GM12864 (cell line): ENCODE measurements around the gene LIMS1.
"Not testable (repeated sequence)": the region's sequence is repeated elsewhere in the genome, so short reads cannot be mapped to it uniquely, and the experiment has no call there.

Experiments
- DNase-seq: peaks from one replicate; pipeline ENCODE4 v3.0.0-alpha.2; 2011; ENCODE audit warnings: low read depth
- H3K4me3 ChIP-seq: 2 replicates; pipeline ENCODE4 v1.5.1; 2011; ENCODE audit warnings: mild to moderate bottlenecking, low read depth, low read length, control low read depth
- TF ChIP-seq, protein P1 (sequence below): IDR thresholded peaks from 2 replicates; pipeline ENCODE4 v1.5.1; 2011; ENCODE audit warnings: low read depth, mild to moderate bottlenecking, moderate library complexity, low read length, control low read depth, inconsistent platforms; ENCODE audit errors: missing control alignments

The LIMS1 gene

DNA sequence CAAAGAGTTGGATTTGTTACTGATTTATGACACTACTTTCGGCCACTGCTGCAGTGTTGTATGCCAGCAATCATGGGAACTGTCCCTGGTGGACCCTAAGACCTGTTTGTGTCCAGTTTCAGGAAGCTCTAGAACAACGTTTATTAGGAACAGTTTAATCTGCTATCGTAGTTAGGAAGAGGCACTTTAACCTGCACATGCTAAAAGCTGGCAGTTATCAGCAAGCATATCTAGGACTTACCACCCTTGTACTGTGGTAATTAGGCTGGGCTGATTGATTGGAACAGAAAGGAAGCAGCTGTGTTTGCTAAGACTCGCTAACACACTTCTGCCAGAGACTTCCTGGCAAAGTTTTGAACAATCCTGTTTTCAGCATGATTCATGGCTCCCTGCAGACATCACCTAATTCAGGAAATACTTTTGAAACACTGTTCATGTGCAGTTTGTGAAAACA is 144.0 kb downstream of the LIMS1 start:
- H3K4me3 ChIP-seq, DNase-seq: not testable (repeated sequence)

DNA sequence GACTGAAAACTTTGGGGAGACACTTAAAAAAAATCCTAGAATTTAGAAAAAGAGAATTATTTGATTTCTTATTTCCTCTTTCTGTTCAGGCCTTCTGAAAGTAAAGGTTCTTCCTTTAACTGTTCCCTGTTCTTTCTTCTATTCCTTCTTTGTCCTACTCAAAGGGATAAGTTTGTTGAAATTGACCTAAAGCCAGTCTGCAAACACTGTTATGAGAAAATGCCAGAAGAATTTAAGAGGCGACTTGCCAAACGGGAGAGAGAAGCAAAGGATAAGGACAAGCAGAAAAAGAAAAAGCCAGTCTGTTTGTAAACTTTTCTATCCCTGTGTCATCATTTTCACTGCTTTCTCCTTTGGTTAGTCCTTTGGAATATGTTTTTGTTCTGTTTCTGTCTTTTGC is 146.5 kb downstream of the LIMS1 start:
- not testable (repeated sequence) for H3K4me3 ChIP-seq, DNase-seq

DNA sequence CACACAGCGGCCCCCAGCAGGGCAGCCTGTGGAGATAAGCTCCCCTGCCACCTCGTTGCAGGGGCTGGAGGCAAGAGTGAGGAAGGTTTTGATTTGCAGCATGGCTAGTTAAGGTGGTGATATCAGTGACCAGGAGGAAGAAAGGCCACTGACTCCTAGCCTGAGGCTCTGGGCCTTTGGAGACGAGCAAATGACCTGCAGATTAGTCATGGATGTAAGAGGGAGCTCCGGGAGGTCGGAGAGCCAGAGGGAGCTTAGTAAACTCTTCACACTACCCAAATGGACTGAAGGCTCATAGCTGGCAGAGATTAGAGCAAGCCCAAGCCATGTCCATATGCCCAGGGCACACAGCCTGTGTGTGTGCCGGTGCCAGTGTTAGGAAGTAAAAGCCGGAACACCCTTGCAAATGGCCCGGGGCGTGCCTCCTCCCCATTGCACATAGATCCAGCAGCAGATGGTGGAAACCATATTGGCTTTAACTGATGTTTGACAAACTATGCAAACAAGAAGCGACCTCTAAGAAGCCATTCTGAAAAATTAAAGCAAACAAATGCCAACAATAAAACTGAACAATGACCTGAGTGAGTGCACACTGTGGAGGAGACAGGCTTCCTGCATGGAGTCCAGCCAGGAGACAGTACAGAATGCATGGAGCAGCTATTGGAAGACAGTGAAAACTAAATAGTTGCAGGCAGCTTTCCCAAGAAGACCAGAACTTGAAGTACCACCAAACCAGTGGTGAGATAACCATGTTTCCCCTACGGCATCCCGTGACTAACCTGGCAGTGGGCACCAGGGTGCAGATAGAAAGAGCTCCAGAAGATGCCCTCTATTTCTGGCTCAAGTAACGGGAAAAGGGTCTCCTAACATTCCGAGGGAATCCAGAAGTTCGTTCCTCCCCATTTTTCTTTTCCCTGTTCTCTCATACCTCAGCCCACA is 154.8 kb downstream of the LIMS1 start:
- DNase-seq, H3K4me3 ChIP-seq: not testable (repeated sequence)

DNA sequence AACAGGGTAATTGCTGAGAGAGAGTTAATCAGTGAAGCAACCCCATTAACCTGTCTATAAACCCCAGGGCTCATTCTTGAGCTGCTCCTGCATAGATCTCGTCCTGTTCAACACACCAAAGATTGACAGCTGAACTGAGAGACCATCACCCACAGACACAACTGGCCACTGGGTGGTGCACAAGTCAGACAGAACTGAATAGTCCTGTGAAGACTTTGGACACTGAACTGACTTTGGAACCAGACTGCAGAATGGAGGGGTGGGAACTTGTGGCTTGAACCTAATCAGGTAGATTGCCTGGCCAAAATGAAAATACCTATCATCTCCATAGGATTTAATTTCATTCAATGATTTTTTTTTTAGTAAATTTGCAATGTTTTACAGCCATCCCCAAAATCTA is 155.7 kb downstream of the LIMS1 start:
- not testable (repeated sequence) for DNase-seq, H3K4me3 ChIP-seq
- TF ChIP-seq, protein P1, sequence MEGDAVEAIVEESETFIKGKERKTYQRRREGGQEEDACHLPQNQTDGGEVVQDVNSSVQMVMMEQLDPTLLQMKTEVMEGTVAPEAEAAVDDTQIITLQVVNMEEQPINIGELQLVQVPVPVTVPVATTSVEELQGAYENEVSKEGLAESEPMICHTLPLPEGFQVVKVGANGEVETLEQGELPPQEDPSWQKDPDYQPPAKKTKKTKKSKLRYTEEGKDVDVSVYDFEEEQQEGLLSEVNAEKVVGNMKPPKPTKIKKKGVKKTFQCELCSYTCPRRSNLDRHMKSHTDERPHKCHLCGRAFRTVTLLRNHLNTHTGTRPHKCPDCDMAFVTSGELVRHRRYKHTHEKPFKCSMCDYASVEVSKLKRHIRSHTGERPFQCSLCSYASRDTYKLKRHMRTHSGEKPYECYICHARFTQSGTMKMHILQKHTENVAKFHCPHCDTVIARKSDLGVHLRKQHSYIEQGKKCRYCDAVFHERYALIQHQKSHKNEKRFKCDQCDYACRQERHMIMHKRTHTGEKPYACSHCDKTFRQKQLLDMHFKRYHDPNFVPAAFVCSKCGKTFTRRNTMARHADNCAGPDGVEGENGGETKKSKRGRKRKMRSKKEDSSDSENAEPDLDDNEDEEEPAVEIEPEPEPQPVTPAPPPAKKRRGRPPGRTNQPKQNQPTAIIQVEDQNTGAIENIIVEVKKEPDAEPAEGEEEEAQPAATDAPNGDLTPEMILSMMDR = peak; percentile 3

DNA sequence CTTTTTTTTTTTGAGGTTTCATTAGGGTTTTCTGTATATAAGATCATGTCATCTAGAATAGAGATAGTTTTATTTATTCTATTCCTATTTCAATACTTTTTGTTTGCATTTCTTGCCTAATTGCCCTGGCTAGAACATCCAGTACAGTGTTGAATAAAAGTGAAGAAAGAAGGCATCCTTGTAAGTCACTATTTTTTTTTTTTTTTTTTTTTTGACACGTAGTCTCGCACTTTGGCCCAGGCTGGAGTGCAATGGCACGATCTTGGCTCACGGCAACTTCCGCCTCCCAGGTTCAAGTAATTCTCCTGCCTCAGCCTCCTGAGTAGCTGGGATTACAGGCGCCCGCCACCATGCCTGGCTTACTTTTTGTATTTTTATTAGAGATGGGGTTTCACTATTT is 157.2 kb downstream of the LIMS1 start:
- no peak for DNase-seq
- TF ChIP-seq, protein P1 = no peak
- H3K4me3 ChIP-seq = no peak overlapping the region

DNA sequence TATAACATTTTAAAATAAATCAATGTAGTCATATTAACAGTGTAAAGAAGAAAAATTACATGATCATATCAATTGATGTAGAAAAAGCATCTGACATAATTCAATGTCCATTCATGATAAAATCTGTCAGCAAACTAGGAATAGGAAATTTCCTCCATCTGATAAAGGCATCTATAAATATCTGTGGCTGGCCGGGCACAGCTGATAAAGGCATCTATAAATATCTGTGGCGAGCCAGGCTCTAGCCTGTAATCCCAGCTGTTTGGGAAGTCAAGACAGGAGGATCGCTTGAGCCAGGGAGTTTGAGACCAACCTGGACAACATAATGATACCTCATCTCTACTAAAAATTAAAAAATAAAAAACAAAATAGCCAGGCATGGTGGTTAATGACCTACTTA is 166.9 kb downstream of the LIMS1 start:
- TF ChIP-seq, protein P1 = no peak
- DNase-seq = no peak

DNA sequence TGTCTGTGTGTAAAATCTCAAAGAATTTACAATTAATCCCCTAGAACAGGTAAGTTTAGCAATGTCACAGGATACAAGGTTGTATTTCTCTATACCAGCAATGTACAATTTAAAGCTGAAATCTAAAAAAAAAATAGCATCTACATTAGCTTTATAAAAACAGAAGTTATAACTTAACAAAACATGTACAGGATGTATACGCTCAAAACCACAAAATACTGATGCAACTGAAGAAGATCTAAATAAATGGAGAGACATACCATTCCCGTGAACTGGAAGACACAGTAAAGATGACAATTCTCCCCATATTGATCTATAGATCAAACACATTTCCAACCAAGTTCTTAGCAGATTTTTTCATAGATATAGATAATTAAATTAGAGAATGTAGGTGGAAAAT is 167.5 kb downstream of the LIMS1 start:
- H3K4me3 ChIP-seq = no peak overlapping the region
- TF ChIP-seq, protein P1 = no peak
- no peak for DNase-seq

More for the DNA sequence above, 166.9 kb downstream of the LIMS1 start:
- H3K4me3 ChIP-seq = no peak overlapping the region

DNA sequence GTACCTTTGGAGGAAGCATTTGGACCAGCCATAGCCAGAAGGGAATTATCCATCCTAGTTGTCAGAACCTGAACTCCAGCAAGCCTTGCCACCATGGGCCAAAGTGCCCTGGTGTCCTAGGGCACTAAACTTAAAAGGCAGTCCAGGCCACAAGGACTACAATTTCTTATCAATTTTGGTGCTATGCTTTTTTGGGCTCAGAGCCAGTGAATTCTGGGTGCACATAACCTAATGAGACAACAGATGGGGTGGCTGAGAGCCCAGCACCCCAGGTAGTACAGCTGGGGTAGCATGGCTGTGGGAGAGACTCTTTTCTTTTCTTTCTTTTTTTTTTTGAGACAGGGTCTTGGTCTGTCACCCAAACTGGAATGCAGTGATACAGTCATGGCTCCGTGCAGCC is 170.6 kb downstream of the LIMS1 start:
- DNase-seq = no peak
- TF ChIP-seq, protein P1 = no peak
- no peak overlapping the region for H3K4me3 ChIP-seq
